HepG2 (cell line): ENCODE results near the gene TCF7L2. TPM values are rescaled to one million over a fixed set of nuclear protein-coding genes. Genes with fewer than 3 reads are reported as not detected.
A peak's percentile ranks its signal among the peaks of the same experiment; 100 is the strongest.

Experiments used
- BHLHE40 ChIP-seq: IDR thresholded peaks from 2 replicates; pipeline ENCODE4 v1.6.1; 2011; ENCODE audit warnings: low read length, improper control_type of control experiment
- DMAP1 ChIP-seq: IDR thresholded peaks from 2 replicates; pipeline ENCODE4 v1.6.1; 2016
- MIER3 ChIP-seq: IDR thresholded peaks from 2 replicates; pipeline ENCODE4 v1.6.1; 2016; ENCODE audit warnings: missing compliant biosample characterization, borderline replicate concordance
- MXI1 ChIP-seq: IDR thresholded peaks from 3 replicates; pipeline ENCODE4 v1.6.1; 2012; ENCODE audit warnings: low read depth, low read length, inconsistent platforms, borderline replicate concordance
- NCOA1 ChIP-seq: sonication (generic); formaldehyde crosslinking; IDR thresholded peaks from 2 replicates; pipeline ENCODE4 v1.9.0; 2021; ENCODE audit warnings: missing genetic modification reagents
- POLR2A ChIP-seq, 2 experiments: IDR thresholded peaks; 2 replicates each; pipeline ENCODE4 v1.6.1; 2011; ENCODE audit warnings: low read depth in 2 of 2, low read length in 2 of 2, mild to moderate bottlenecking in 1 of 2, moderate library complexity in 1 of 2; ENCODE audit not compliant: insufficient read depth in 1 of 2
- SOX13 ChIP-seq, 3 experiments: fragments of 450-650 bp in 1 of 3; sonication (generic) in 1 of 3; formaldehyde crosslinking in 1 of 3; IDR thresholded peaks in 2 of 3; conservative IDR thresholded peaks in 1 of 3; 2 replicates each; pipeline versions ENCODE4 v1.5.0 to v1.6.1; 2016 to 2020; ENCODE audit warnings: antibody characterized with exemption in 1 of 3, mild to moderate bottlenecking in 1 of 3, missing compliant biosample characterization in 1 of 3, missing genetic modification reagents in 1 of 3, moderate library complexity in 1 of 3
- STAT5B ChIP-seq: sonication (generic); formaldehyde crosslinking; IDR thresholded peaks from 2 replicates; pipeline ENCODE4 v1.4.0; 2020; ENCODE audit warnings: missing genetic modification reagents
- TEAD2 ChIP-seq: sonication (generic); formaldehyde crosslinking; IDR thresholded peaks from 2 replicates; pipeline ENCODE4 v1.9.0; 2021; ENCODE audit warnings: missing genetic modification reagents
- TEAD3 ChIP-seq: optimal IDR thresholded peaks from 2 replicates; pipeline ENCODE3; 2016; ENCODE audit warnings: borderline replicate concordance
- XRCC5 ChIP-seq: fragments of 200-400 bp; formaldehyde crosslinking; optimal IDR thresholded peaks from 2 replicates; pipeline ENCODE3; 2017; ENCODE audit warnings: mild to moderate bottlenecking, low read length
- ZBTB21 ChIP-seq: sonication (generic); formaldehyde crosslinking; IDR thresholded peaks from 2 replicates; pipeline ENCODE4 v1.4.0; 2020; ENCODE audit warnings: missing genetic modification reagents
- ZBTB7B ChIP-seq: sonication (generic); formaldehyde crosslinking; IDR thresholded peaks from 2 replicates; pipeline ENCODE4 v1.4.0; 2020; ENCODE audit warnings: missing genetic modification reagents
- ZC3H13 ChIP-seq: sonication (generic); formaldehyde crosslinking; IDR thresholded peaks from 2 replicates; pipeline ENCODE4 v1.8.1; 2023; ENCODE audit warnings: mild to moderate bottlenecking, missing genetic modification reagents, moderate library complexity
- ZFY ChIP-seq: sonication (generic); formaldehyde crosslinking; IDR thresholded peaks from 2 replicates; pipeline ENCODE4 v1.4.0; 2020; ENCODE audit warnings: missing genetic modification reagents
- ZNF101 ChIP-seq: sonication (generic); formaldehyde crosslinking; IDR thresholded peaks from 2 replicates; pipeline ENCODE4 v1.4.0; 2020; ENCODE audit warnings: mild to moderate bottlenecking, low read depth, missing genetic modification reagents, borderline replicate concordance
- ZNF564 ChIP-seq: sonication (generic); formaldehyde crosslinking; IDR thresholded peaks from 2 replicates; pipeline ENCODE4 v1.8.1; 2023; ENCODE audit warnings: mild to moderate bottlenecking, missing genetic modification reagents
- ZNF850 ChIP-seq: sonication (generic); formaldehyde crosslinking; conservative IDR thresholded peaks from 2 replicates; pipeline ENCODE4 v1.9.0; 2021; ENCODE audit warnings: mild to moderate bottlenecking, missing genetic modification reagents
- ZNF883 ChIP-seq: sonication (generic); formaldehyde crosslinking; IDR thresholded peaks from 2 replicates; pipeline ENCODE4 v1.5.1; 2020; ENCODE audit warnings: mild to moderate bottlenecking, missing genetic modification reagents; ENCODE audit errors: not compliant biosample characterization
- ZSCAN25 ChIP-seq: sonication (generic); formaldehyde crosslinking; IDR thresholded peaks from 2 replicates; pipeline ENCODE4 v1.8.0; 2022; ENCODE audit warnings: mild to moderate bottlenecking, missing genetic modification reagents
- polyA plus RNA-seq, 8 experiments: library from polyadenylated mRNA; depleted of rRNA in 3 of 8; stranded (reverse) in 7 of 8; unstranded in 1 of 8; fragments of >200 nt; fragmentation: Illumina TruSeq in 4 of 8; extraction: Trizol in 4 of 8; gene quantifications; 2 replicates each; pipeline versions ENCODE4 v1.2.1 to v1.2.3, GENCODE V29; 2011 to 2016; ENCODE audit warnings: low read depth in 4 of 8, missing spikeins in 1 of 8, mixed read lengths in 1 of 8; ENCODE audit not compliant: insufficient read depth in 1 of 8
- total RNA-seq, 5 experiments: library from RNA; depleted of rRNA; stranded (reverse); fragments of >200 nt; fragmentation: Illumina TruSeq; extraction: Trizol; gene quantifications; 2 replicates each; pipeline ENCODE4 v1.2.3, GENCODE V29; 2016; ENCODE audit warnings: low read depth in 1 of 5
- TF ChIP-seq, protein P1 (sequence below): sonication (generic); formaldehyde crosslinking; IDR thresholded peaks from 2 replicates; pipeline ENCODE4 v1.9.0; 2021; ENCODE audit warnings: mild to moderate bottlenecking, missing genetic modification reagents
- TF ChIP-seq, protein P2 (sequence below): sonication (generic); formaldehyde crosslinking; IDR thresholded peaks from 2 replicates; pipeline ENCODE4 v1.5.0; 2020; ENCODE audit warnings: missing genetic modification reagents, mild to moderate bottlenecking, borderline replicate concordance
- TF ChIP-seq, protein P3 (sequence below): sonication (generic); formaldehyde crosslinking; IDR thresholded peaks from 2 replicates; pipeline ENCODE4 v1.5.1; 2020; ENCODE audit warnings: missing genetic modification reagents, mild to moderate bottlenecking, borderline replicate concordance

The TCF7L2 gene
- total and polyA plus RNA-seq, 2 of the 13 experiments (the other 11 are each of a cell fraction or from before 2014, with no cell fraction given): 3.9 to 13.7 TPM

DNA sequence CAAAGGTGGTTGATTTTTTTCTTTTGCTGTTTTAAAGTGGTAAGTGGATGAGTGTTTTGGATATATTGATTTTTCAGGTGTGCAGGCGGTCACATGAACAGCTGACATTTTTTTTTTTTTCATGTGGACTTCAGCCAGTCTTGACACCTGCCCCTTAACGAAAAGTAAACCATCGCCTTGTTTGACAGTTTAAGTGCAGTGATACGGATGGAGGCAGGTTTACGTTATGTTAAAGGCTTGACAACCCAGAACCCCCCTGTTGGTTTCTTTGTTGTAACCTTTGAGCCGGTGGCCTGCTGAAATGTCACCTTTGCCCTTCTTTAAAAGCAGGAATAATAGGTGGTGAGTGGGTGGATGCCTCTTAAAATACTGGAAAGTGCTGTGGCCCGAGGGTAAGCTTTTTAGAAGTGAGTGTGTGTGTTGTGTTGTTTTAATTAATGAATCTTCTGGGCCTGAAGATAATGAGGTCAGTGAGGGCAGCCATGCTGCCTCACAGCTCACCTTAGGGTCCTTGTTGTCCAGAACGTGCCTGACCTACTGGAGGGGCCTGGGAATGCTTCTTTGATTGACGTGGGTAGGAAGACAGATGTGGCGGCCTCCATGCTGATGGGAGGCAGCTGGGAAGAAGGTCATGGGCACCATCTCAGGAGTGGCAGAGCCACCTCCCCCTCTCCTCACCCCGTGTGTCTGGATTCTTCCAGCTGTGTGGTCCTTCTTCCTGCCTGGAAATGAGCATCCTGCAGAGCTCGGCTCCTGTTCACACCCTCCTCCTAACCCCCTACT is 69.8 kb downstream of the TCF7L2 start (continued):
- TF ChIP-seq ZNF850 (CRISPR knock-in tag) (no peak), ZBTB21 (no peak), MIER3 (CRISPR knock-in tag) (no peak), ZNF564 (no peak), XRCC5 (peak; percentile 31), STAT5B (CRISPR knock-in tag) (no peak), BHLHE40 (peak; percentile 47; the same call in 1 of the 2 replicates), ZSCAN25 (CRISPR knock-in tag) (no peak), DMAP1 (CRISPR knock-in tag) (no peak), ZBTB7B (CRISPR knock-in tag) (peak; percentile 67; the same call in 1 of the 2 replicates), ZNF101 (CRISPR knock-in tag) (no peak), MXI1 (no peak), TEAD3 (CRISPR knock-in tag) (peak; percentile 62), TEAD2 (no peak), ZFY (CRISPR knock-in tag) (peak; percentile 26; the same call in 1 of the 2 replicates), NCOA1 (CRISPR knock-in tag) (no peak), ZNF883 (no peak), ZC3H13 (CRISPR knock-in tag) (no peak), SOX13 (IDR thresholded peaks at IDR 0.05) (peak; percentile 46; the same call in 1 of the 2 replicates), SOX13 (CRISPR knock-in tag; conservative IDR thresholded peaks at IDR 0.05 in 1 of 2, IDR thresholded peaks at IDR 0.05 in 1 of 2) (peak in 1 of 2 experiments; percentile 82; a peak in 2 of 4 replicates), POLR2A (IDR thresholded peaks at IDR 0.05; ENCODE audit: insufficient read depth in 1 of 2, low read depth in 2 of 2, low read length in 2 of 2) (no peak)
- TF ChIP-seq, protein P1, sequence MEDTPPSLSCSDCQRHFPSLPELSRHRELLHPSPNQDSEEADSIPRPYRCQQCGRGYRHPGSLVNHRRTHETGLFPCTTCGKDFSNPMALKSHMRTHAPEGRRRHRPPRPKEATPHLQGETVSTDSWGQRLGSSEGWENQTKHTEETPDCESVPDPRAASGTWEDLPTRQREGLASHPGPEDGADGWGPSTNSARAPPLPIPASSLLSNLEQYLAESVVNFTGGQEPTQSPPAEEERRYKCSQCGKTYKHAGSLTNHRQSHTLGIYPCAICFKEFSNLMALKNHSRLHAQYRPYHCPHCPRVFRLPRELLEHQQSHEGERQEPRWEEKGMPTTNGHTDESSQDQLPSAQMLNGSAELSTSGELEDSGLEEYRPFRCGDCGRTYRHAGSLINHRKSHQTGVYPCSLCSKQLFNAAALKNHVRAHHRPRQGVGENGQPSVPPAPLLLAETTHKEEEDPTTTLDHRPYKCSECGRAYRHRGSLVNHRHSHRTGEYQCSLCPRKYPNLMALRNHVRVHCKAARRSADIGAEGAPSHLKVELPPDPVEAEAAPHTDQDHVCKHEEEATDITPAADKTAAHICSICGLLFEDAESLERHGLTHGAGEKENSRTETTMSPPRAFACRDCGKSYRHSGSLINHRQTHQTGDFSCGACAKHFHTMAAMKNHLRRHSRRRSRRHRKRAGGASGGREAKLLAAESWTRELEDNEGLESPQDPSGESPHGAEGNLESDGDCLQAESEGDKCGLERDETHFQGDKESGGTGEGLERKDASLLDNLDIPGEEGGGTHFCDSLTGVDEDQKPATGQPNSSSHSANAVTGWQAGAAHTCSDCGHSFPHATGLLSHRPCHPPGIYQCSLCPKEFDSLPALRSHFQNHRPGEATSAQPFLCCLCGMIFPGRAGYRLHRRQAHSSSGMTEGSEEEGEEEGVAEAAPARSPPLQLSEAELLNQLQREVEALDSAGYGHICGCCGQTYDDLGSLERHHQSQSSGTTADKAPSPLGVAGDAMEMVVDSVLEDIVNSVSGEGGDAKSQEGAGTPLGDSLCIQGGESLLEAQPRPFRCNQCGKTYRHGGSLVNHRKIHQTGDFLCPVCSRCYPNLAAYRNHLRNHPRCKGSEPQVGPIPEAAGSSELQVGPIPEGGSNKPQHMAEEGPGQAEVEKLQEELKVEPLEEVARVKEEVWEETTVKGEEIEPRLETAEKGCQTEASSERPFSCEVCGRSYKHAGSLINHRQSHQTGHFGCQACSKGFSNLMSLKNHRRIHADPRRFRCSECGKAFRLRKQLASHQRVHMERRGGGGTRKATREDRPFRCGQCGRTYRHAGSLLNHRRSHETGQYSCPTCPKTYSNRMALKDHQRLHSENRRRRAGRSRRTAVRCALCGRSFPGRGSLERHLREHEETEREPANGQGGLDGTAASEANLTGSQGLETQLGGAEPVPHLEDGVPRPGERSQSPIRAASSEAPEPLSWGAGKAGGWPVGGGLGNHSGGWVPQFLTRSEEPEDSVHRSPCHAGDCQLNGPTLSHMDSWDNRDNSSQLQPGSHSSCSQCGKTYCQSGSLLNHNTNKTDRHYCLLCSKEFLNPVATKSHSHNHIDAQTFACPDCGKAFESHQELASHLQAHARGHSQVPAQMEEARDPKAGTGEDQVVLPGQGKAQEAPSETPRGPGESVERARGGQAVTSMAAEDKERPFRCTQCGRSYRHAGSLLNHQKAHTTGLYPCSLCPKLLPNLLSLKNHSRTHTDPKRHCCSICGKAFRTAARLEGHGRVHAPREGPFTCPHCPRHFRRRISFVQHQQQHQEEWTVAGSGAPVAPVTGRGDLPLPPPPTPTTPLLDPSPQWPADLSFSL: no peak
- TF ChIP-seq, protein P2, sequence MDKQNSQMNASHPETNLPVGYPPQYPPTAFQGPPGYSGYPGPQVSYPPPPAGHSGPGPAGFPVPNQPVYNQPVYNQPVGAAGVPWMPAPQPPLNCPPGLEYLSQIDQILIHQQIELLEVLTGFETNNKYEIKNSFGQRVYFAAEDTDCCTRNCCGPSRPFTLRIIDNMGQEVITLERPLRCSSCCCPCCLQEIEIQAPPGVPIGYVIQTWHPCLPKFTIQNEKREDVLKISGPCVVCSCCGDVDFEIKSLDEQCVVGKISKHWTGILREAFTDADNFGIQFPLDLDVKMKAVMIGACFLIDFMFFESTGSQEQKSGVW (CRISPR knock-in tag): no peak
- TF ChIP-seq, protein P3, sequence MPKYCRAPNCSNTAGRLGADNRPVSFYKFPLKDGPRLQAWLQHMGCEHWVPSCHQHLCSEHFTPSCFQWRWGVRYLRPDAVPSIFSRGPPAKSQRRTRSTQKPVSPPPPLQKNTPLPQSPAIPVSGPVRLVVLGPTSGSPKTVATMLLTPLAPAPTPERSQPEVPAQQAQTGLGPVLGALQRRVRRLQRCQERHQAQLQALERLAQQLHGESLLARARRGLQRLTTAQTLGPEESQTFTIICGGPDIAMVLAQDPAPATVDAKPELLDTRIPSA: no peak; the same call in 1 of the 2 replicates
